SH-SY5Y (cell line): ENCODE data around the gene BMP8B.

ENCODE experiments used
- GATA2 ChIP-seq: IDR thresholded peaks from 2 replicates; pipeline ENCODE4 v1.6.1; 2011; ENCODE audit warnings: mild to moderate bottlenecking, low read depth, low read length
- GATA3 ChIP-seq: IDR thresholded peaks from 2 replicates; pipeline ENCODE4 v1.6.1; 2011; ENCODE audit warnings: low read depth, mild to moderate bottlenecking, low read length, moderate library complexity

BMP8B gene

GRCh38 chr1:39788758-39789570 lies at the start of gene BMP8B:
TSS of gene BMP8B (minus strand) at chr1:39788865. CDS start at chr1:39788485, 380 bp downstream.
- TF ChIP-seq GATA2 (no peak), GATA3 (no peak)

GRCh38 chr1:39836595-39837110 lies 48.0 kb upstream of the BMP8B start:
- TF ChIP-seq GATA3 (no peak), GATA2 (no peak)

GRCh38 chr1:39835935-39836594 lies 47.4 kb upstream of the BMP8B start:
- TF ChIP-seq GATA3 (no peak), GATA2 (no peak)

- TF ChIP-seq GATA2 = no peak
- no peak for TF ChIP-seq GATA3
Measured at GRCh38 chr1:39835110-39835509, 46.4 kb upstream of the BMP8B start.

- no peak for TF ChIP-seq GATA3
- TF ChIP-seq GATA2 = no peak
Measured at GRCh38 chr1:39833621-39834385, 45.1 kb upstream of the BMP8B start.

GRCh38 chr1:39833121-39833520 lies 44.5 kb upstream of the BMP8B start:
- TF ChIP-seq GATA3 = no peak
- TF ChIP-seq GATA2 = no peak

GRCh38 chr1:39832294-39832693 lies 43.6 kb upstream of the BMP8B start:
- no peak for TF ChIP-seq GATA2
- TF ChIP-seq GATA3 = no peak

GRCh38 chr1:39829791-39830533 lies 41.3 kb upstream of the BMP8B start:
- TF ChIP-seq GATA2 (peak; percentile 45), GATA3 (no peak)

GRCh38 chr1:39828734-39829133 lies 40.1 kb upstream of the BMP8B start:
- no peak for TF ChIP-seq GATA2
- no peak for TF ChIP-seq GATA3

- TF ChIP-seq GATA3 = no peak
- peak; percentile 74 for TF ChIP-seq GATA2
Measured at GRCh38 chr1:39827201-39827600, 38.5 kb upstream of the BMP8B start.

GRCh38 chr1:39826583-39826982 lies 37.9 kb upstream of the BMP8B start:
- TF ChIP-seq GATA2 (no peak), GATA3 (no peak)

- no peak for TF ChIP-seq GATA2
- TF ChIP-seq GATA3 = no peak
Measured at GRCh38 chr1:39825432-39825941, 36.8 kb upstream of the BMP8B start.

- TF ChIP-seq GATA2 = no peak
- no peak for TF ChIP-seq GATA3
Measured at GRCh38 chr1:39822146-39822545, 33.5 kb upstream of the BMP8B start.
